SIG-M5 treated with dmso at 0.1 percent for 504 hours (cell line): ENCODE data around the gene TBC1D9B.

ENCODE experiments used
- DNase-seq: peaks from one replicate; lab custom pipeline; 2025; ENCODE audit not compliant: unreplicated experiment; lab: John Stamatoyannopoulos, UW

The TBC1D9B gene

DNA sequence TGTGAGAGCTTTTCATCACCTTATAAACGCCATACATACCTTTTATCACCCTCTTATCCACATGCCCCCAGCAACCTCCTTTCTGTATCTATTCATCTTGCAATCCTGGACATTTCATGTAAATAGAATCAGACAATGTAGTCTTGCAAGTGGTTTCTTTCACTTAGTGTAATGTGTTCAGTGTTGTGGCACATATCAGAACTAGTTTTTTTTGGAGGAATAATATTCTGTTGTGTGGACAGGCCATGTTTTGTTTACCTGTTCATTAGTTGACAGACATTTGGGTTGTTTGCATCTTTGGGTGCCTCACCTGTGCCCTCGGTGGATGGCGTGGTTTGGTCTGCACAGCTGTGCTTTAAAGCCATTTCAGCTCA lies 85.7 kb downstream of the TBC1D9B start:
- DNase-seq: no peak

DNA sequence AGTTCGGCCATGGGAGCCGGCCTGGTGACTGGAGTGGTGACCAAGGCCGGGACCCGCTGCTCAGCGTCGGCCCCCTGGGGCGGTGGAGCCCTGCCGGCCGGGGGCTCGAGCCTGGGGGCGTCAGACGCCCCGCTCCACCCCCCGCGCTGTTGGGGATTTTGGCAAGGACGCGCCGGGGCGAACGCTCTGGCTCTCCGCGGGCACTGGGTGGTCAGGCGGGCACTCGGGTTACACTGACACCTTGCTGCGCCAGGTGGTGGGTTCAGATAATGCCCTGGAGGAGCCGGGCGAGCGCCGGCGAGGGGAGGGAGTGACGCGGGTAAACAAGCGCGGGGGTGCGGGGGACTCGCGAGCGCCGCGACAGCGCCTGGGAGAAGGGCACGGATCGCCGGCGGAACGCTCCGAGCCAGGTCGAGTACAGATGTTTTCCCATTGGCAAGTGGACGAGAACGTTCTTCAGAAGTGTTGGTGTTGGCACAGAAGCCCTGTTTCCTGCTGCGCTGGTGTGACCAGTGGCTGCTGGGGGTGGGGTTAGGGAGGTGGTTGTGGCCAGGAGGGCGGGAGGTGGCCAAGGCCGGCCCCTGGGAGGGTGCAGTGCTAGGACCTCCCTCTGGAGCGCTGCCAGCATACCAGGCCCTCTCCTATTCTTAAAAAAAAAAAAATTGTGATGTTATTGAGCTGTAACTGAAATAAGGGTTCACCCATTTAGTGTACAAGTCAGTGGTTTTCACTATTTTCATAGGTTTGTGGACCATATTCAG lies 86.2 kb downstream of the TBC1D9B start:
- DNase-seq: peak; percentile 86

DNA sequence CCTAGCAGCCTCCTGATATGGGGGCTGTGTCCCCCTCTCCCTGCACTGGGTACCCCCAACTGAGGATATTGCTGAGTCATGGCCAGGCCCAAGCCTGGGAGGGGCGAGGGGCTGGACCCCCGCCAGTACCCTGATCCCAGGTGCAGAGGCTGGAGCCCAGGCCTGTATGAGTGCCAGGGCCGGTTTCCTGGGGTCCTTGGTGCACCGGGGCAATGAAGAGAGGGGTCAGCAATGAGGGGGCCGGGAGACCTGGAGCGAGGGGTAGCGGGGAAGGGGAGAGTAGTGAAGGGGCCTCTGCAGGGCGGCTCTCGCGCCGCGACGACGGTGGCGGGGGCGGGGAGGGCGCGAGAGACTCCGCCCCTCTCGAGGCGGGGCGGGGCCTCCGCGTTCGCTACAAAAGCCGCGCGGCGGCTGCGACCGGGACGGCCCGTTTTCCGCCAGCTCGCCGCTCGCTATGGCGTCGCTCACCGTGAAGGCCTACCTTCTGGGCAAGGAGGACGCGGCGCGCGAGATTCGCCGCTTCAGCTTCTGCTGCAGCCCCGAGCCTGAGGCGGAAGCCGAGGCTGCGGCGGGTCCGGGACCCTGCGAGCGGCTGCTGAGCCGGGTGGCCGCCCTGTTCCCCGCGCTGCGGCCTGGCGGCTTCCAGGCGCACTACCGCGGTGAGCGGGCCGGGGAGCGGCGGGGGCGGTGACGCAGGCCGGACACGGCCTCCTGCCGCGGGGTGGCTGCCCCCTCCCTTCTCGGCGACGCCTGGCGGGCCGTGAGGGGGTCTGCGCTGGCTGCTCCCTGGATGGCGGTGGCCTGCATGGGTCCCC lies 87.0 kb downstream of the TBC1D9B start, which contains the start of gene SQSTM1:
Gene SQSTM1 (plus strand): TSS at position 423 of the 815 bp plus-strand sequence. CDS start 32 bp downstream, at position 455.
- peak; percentile 62 for DNase-seq

DNA sequence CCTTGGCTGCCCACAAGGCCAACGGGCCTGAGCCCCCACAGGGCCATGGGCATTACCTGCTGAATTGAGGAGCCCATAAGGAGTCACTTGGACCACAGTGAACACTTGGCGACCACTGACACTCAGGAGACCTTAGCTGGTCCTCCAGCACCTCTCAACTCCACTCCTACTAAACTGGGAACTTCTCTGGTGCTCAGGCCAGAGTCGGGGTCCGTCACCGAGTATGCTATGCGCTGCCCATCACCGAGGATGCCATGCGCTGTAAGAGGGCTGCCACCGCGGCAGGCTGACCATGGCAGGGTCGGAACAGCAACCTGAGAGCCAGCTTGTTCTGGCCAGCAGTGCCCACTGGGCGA lies 87.6 kb downstream of the TBC1D9B start:
- no peak for DNase-seq

DNA sequence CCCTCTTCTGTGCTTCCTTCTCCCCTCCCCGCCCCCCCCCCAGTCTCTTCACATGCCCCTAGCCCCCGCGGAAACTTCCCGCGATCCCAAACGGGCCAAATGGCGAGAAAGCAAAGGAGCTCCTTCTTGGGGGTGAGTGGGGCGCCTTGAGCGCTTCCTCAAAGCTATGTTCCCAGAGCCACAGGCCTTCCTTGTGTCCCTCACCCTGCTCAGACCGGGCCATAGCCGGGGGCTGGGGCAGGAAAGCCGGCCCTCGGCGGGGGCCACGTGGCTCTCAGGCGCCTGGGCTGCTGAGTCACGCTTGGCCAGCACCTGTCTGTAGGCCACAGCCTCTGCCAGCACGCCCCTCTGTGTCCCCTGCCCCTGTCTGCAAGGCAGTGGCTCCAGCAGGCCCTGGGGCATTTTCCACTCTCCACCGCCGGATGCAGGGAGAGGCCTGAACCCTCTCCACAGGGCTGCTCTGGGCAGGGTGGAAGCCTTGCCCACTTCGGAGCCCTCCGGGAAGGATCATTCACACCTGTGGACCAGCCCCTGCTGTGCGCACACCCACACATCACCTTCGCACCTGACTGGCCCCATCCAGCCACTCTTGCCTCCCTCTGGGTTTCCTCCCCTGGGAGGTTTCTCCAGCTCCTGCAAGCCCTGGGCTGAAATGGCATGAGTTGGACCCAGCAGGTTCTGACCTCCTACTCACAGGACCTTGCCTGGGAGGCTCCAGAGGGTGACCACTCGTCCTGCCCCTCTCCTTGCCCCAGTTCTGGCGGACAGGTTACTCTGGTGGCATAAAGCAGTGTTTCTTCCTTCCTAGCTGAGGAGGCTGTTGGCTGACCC lies 88.2 kb downstream of the TBC1D9B start:
- peak; percentile 30 for DNase-seq

DNA sequence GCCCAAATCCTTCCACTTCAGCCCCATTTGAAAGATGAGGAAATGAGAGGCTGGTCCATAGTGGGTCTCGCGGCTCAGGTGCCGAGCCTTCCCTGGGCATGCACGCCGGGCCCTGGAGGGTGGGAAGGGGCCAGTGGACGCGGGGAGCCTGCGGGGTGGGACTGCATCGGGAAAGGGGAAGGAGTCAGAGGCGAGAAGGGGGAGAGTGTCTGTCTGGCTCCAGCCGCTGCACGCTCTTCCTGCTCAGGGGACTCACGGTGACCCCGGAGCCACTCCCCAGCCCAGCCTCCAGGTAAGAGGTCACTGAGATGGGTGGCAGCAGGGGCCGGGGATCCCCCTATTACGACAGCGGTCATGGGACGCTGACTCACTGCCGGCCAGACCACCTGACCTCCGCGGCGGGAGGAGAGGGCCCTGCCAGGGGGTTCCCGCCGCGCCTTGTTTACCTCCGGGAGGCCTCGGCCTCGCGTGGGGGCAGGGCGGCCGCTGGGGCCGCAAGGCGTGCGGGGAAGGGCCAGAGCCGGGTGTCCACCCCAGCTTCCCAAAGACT lies 88.9 kb downstream of the TBC1D9B start:
- peak; percentile 85 for DNase-seq

DNA sequence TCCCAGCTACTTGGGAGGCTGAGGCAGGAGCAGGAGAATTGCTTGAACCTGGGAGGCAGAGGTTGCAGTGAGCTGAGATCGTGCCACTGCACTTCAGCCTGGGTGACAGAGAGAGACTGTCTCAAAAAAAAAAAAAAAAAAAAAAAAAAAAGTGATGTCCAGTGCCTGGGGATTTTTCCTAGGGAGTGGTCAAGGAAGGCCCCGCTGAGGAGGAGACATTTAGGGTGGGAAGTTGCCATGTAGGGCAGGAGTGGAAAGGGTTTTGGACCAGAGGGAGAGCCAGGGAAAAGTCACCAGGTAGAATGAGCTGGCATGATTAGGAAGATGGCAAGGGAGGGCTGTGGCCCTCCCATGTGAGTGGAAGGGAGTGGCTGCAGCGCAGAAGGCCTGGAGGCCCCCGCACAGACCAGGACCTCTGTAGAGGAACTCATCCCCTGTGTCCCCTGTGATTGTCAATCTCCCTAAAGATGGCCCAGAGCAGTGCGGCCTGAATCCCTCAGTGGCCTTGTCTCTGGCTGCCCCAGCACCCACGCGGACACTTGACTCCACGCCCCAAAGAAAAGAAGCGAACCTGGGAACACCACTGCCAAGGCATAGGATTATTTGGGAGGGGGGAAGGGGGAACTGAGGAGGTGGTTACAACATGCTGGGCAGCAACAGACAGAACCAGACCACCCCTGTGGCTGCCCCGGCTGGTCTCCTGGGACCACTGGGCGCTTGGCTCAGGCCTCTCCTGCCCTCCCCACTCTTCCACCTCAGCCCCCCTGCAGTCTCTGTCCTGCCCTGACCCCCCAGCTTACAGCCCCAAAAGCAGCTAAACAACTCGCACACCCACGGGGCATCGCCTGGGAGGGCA lies 89.6 kb downstream of the TBC1D9B start:
- no peak for DNase-seq

DNA sequence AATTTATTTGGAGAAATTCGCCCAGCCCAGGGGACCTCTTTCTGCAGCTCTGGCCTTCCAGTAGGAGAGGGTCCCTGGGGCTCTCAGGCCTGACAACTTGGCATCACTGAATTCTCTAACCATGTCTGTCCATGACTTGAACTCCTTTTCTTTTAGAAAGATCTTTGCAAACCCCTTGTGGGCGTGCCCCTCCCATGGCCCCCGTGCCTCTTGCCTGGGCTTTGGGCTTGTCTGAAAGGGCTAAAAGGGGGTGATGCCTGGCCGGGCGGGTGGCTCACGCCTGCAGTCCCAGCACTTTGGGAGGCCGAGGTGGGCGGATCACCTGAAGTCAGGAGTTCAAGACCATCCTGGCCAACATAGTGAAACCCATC lies 90.2 kb downstream of the TBC1D9B start:
- DNase-seq: no peak

DNA sequence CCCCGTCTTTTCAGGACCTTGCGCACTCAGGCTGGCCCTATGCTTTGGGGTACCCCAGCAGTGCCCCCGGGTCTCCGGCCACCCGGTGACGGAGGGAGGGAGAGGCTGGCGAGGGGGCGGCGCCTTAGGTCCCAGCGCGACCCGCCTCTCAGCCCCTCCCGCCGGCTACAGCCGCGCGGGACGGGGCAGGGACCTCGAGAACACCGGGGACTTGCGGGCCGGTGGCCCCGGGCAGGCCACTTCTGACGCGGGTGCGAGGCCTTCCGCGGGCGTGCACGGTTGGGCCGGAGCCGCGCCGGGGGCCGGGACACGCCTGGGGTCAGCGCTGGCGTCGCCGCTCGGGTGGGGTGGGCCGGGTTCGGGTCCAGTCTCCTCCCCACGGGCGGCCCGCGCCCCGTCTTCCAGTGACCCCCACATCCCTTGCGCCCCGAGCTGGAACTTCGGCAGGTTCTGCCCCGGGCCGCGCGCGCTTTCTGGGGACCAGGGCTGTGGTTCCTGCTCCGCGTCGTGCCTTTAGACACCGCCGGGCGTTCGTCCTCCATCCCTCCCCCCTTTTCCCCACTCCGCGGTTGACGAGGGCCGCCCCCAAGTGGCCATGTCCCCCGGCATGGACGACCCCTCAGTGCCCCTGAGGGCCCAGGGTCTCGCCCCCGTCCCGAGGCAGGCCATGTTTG lies 90.8 kb downstream of the TBC1D9B start:
- DNase-seq: no peak

DNA sequence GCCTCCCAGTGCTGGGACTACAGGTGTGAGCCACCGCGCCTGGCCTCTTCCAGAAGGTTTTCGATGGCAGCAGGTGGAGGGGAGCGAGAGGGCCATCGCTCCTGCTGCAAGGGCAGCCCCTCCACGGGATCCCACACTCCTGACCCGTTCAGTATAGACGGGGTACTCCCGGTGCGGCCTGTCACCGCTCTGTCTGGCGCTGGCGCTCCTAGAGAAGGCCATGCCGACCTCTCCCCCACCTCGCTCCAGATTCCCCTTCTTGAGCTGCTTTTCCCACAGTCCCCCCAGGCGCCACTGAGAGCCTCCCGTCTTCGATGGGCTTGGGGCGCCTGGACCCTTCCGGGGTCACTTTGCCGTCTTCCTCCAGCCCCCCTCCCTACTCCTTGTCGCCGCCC lies 91.3 kb downstream of the TBC1D9B start:
- no peak for DNase-seq

DNA sequence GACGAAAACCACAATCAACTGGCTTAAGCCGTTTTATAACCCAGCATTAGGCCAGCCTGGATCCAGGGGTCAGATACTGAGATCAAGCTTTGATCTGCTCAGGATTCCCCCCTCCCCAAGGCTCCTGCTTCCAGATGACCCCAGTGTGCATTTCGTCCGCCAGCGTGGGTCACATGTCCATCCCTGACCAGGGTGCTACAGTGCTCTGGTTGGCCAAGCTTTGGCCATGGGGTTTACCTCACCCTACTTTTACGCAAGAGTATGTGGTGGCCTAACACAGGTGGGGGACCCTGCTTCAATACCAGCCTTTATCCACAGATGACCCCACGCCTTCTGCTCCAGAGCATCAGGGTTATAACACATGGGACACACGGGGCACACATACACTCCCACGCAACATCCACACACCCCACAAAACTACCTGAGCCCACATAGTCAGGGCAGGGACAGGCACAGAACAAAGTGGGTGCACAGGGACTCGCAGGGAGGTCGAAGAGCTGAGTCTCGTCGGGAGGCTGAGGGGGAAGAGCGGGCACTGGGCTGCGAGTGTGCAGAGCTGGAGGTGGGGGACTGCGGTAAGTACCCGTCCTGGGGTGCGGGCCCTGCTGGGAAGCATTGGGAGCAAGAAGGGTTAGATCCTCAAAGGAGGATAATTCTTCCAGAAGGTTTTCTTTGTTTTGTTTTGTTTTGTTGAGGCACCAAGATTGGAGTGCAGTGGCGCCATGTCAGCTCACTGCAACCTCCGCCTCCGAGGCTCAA lies 92.0 kb downstream of the TBC1D9B start:
- no peak for DNase-seq

DNA sequence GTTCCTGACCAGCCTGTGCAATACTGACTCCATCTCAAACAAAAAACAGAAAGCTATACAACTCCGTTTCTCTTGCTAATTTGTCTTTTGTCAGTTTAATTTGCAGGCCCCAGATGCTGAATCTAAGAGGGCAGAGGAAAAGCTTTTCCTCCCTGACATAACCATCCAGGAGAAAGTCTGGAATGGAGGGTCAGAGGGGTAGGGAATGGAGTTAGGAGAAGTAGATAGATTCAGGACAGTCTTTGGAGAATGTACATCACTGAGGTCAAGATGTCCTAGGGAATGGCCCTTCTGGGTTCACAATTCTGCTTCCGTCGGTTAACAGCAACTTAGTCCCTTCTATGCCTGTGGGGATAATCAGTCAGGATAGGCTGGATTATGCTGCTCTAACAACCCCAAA lies 93.6 kb downstream of the TBC1D9B start:
- no peak for DNase-seq

DNA sequence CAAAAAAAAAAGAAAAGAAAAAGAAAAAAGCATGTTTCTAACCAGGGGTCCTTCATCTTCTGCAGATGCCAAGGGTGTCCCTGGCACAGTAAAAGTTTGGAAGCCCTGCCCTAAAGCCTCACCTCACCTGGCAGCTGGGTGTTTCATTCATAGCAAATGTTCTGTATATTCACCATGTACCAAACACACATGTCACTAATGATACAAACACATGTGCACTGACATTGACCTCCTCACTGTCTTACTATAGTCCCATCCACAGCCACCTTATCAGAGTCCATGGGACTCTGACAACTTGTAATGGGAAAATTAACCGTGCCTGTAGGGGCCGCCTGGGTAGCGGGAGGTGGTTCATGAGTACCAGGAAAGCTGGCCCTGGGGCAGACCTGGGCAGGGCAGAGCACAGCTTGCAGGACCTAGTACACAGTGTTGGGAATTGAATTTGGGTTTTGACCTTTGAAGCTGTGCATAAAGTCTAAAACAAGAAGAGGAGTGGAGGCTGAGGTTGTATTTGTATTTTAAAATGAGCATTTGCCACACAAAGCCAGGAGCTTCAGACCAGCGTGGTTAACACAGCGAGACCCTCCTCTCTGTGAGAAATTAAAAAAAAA lies 94.6 kb downstream of the TBC1D9B start:
- DNase-seq: no peak

DNA sequence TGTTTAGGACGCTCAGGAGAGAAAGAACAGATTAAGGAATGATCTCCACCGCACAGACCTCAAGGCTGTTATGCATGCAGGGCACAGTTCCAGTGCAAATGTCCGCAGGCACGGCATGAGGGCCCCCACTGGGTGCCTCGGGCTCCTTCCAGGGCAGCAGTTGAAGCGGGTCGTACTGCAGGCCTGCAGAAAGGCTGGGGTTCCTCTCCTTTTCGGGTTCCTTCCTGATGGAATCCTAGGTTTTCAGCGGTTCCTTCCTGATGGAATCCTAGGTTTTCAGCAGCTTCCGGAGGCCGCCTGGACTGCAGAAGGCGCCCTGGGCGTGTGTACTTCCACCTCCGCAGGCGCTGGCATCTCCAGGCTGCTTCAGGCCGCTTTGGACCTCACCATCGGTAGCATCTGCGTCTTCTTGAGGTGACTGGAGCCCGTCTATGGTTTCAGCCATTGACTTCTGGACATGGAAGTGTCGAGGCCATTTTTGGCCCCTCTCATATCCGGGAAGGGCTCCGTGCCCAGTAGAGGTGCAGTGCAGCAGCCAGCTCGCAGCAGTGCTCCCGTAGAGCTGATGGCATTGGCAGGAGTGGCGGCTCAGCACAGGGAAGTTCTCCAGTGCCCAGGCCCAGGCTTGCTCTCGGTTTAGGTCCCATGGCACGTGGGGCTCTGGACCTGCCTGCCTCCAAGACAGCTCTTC lies 95.4 kb downstream of the TBC1D9B start:
- DNase-seq: no peak
